SK-MEL-5 (cell line): ENCODE results near the gene CELSR1. TPM values are rescaled to one million over a fixed set of nuclear protein-coding genes. Genes with fewer than 3 reads are reported as not detected.
A peak's percentile ranks its signal among the peaks of the same experiment; 100 is the strongest.

Source experiments
- DNase-seq: peaks from one replicate; pipeline ENCODE4 v3.0.0-alpha.2; 2016; ENCODE audit warnings: low read depth, low spot score
- in situ Hi-C: cut with HindIII; loops from 2 replicates; pipeline ENCODE4 v1.10.0; 2016; ENCODE audit warnings: low sequenced_read_pairs, high pct_unique_total_duplicates, low pct_unique_long_range_greater_than_20kb
- total RNA-seq: library from RNA; depleted of rRNA; stranded (reverse); fragments of >200 nt; shearing (Covaris generic); gene quantifications from 2 replicates; pipeline ENCODE4 v1.2.3, GENCODE V29; 2014

The CELSR1 gene
- total RNA-seq, 1 experiment from 2014 or later: 12.5 TPM

- no peak for DNase-seq
- in situ Hi-C loops: no loop called here
Measured at GRCh38 chr22:46540874-46541273, 3.5 kb upstream of the CELSR1 start.

- in situ Hi-C loops: no loop called here
- DNase-seq: no peak
Measured at GRCh38 chr22:46539169-46539568, 1.7 kb upstream of the CELSR1 start.

GRCh38 chr22:46538814-46539160 lies 1.4 kb upstream of the CELSR1 start:
- peak; percentile 66 for DNase-seq
- in situ Hi-C loops: no loop called here

GRCh38 chr22:46537946-46538813 lies 760 bp upstream of the CELSR1 start:
- in situ Hi-C loops: no loop called here
- peak; percentile 39 for DNase-seq

- in situ Hi-C loops: no loop called here
- DNase-seq: no peak
Measured at GRCh38 chr22:46536537-46537224, 739 bp downstream of the CELSR1 start.

GRCh38 chr22:46535876-46536536 lies 1.4 kb downstream of the CELSR1 start:
- in situ Hi-C loops: no loop called here
- DNase-seq: no peak

GRCh38 chr22:46534901-46535630 lies 2.4 kb downstream of the CELSR1 start:
- in situ Hi-C loops: no loop called here
- DNase-seq: no peak

- DNase-seq: no peak
- in situ Hi-C loops: no loop called here
Measured at GRCh38 chr22:46534177-46534776, 3.1 kb downstream of the CELSR1 start.

- no peak for DNase-seq
- in situ Hi-C loops: no loop called here
Measured at GRCh38 chr22:46533070-46533833, 4.2 kb downstream of the CELSR1 start.

- no peak for DNase-seq
- in situ Hi-C loops: no loop called here
Measured at GRCh38 chr22:46532416-46532815, 5.0 kb downstream of the CELSR1 start.

- no peak for DNase-seq
- in situ Hi-C loops: no loop called here
Measured at GRCh38 chr22:46531581-46532175, 5.7 kb downstream of the CELSR1 start.

GRCh38 chr22:46528121-46528610 lies 9.3 kb downstream of the CELSR1 start:
- in situ Hi-C loops: no loop called here
- DNase-seq: peak; percentile 53

- no peak for DNase-seq
- in situ Hi-C loops: no loop called here
Measured at GRCh38 chr22:46526244-46526839, 11.1 kb downstream of the CELSR1 start.

GRCh38 chr22:46525389-46526243 lies 11.8 kb downstream of the CELSR1 start:
- in situ Hi-C loops: no loop called here
- DNase-seq: no peak

GRCh38 chr22:46524203-46524740 lies 13.1 kb downstream of the CELSR1 start:
- in situ Hi-C loops: no loop called here
- no peak for DNase-seq
